ENCODE data around the gene IGDCC3.

The IGDCC3 gene

GRCh38 chr15:65390447-65390846 is 12.6 kb upstream of the IGDCC3 start:
- DNase-seq = no peak

DNA sequence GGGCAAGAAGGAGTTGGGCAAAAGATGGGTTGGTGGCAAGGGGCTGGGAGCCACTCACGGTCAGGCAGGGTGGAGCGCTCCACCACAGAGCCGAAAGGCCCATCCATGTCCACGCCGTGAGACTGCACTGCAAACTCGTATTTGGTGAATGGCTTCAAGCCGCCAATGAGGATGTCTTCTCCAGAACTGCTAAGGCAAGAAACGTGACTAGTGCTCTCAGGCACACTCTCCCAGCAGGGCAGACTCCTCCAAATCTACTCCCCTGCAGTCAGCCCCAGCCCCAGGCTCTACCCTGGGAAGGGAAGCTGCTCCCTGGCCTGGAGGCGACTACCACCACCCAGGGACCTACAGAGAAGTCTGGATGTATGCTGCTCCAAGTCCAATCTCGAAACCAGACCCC is 11.4 kb upstream of the IGDCC3 start:
- H2AFZ ChIP-seq (ENCODE audit: low read depth, low read length) = no peak overlapping the region
- H3K79me2 ChIP-seq (ENCODE audit: insufficient read depth, low read length) = no peaks in the 10 kb centered on the region
- no peaks in the 10 kb centered on the region for H3K9me3 ChIP-seq (ENCODE audit: insufficient read depth, low read length, severe bottlenecking)
- no peak overlapping the region for H3K9ac ChIP-seq (ENCODE audit: low read depth, low read length)
- ATAC-seq (ENCODE audit: insufficient read depth, low read depth) (no peak), DNase-seq (no peak)
- no peak overlapping the region for H3K4me2 ChIP-seq (ENCODE audit: insufficient read depth, low read length)
- no peaks in the 10 kb centered on the region for H3K36me3 ChIP-seq (ENCODE audit: insufficient read depth, low read length)
- peaks cover 23% of the 10 kb centered on the region for H3K27me3 ChIP-seq (ENCODE audit: insufficient read depth, low read length, poor library complexity)
- no peak overlapping the region for H3K4me3 ChIP-seq (ENCODE audit: low read depth in 1 of 2, low read length in 2 of 2)
- H3K27ac ChIP-seq (ENCODE audit: low read length) = no peak overlapping the region
- TF ChIP-seq, protein P1, sequence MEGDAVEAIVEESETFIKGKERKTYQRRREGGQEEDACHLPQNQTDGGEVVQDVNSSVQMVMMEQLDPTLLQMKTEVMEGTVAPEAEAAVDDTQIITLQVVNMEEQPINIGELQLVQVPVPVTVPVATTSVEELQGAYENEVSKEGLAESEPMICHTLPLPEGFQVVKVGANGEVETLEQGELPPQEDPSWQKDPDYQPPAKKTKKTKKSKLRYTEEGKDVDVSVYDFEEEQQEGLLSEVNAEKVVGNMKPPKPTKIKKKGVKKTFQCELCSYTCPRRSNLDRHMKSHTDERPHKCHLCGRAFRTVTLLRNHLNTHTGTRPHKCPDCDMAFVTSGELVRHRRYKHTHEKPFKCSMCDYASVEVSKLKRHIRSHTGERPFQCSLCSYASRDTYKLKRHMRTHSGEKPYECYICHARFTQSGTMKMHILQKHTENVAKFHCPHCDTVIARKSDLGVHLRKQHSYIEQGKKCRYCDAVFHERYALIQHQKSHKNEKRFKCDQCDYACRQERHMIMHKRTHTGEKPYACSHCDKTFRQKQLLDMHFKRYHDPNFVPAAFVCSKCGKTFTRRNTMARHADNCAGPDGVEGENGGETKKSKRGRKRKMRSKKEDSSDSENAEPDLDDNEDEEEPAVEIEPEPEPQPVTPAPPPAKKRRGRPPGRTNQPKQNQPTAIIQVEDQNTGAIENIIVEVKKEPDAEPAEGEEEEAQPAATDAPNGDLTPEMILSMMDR (IDR thresholded peaks at IDR 0.05; ENCODE audit: borderline replicate concordance, extremely low read depth, low read length, poor library complexity, severe bottlenecking) = no peak
- no peak for TF ChIP-seq EZH2 (IDR thresholded peaks at IDR 0.05; ENCODE audit: borderline replicate concordance, low read depth, low read length, severe bottlenecking)
- peaks cover 15% of the 10 kb centered on the region for H3K4me1 ChIP-seq (ENCODE audit: insufficient read depth, low read length)
- no peaks in the 10 kb centered on the region for H4K20me1 ChIP-seq (ENCODE audit: insufficient read depth, low read length)

More at GRCh38 chr15:65390447-65390846, 12.6 kb upstream of the IGDCC3 start:
- no peak for ATAC-seq (ENCODE audit: insufficient read depth, low read depth)
- Histone ChIP-seq H3K9ac (ENCODE audit: low read depth, low read length) (no peak overlapping the region), H2AFZ (ENCODE audit: low read depth, low read length) (no peak overlapping the region), H3K4me2 (ENCODE audit: insufficient read depth, low read length) (no peak overlapping the region), H3K4me1 (ENCODE audit: insufficient read depth, low read length) (peaks cover 4% of the 10 kb centered on the region), H3K27me3 (ENCODE audit: insufficient read depth, low read length, poor library complexity) (peaks cover 23% of the 10 kb centered on the region), H3K79me2 (ENCODE audit: insufficient read depth, low read length) (no peaks in the 10 kb centered on the region), H3K4me3 (ENCODE audit: low read depth in 1 of 2, low read length in 2 of 2) (no peak overlapping the region), H3K27ac (ENCODE audit: low read length) (no peak overlapping the region), H4K20me1 (ENCODE audit: insufficient read depth, low read length) (no peaks in the 10 kb centered on the region), H3K9me3 (ENCODE audit: insufficient read depth, low read length, severe bottlenecking) (no peaks in the 10 kb centered on the region), H3K36me3 (ENCODE audit: insufficient read depth, low read length) (no peaks in the 10 kb centered on the region)
- no peak for TF ChIP-seq EZH2 (IDR thresholded peaks at IDR 0.05; ENCODE audit: borderline replicate concordance, low read depth, low read length, severe bottlenecking)

DNA sequence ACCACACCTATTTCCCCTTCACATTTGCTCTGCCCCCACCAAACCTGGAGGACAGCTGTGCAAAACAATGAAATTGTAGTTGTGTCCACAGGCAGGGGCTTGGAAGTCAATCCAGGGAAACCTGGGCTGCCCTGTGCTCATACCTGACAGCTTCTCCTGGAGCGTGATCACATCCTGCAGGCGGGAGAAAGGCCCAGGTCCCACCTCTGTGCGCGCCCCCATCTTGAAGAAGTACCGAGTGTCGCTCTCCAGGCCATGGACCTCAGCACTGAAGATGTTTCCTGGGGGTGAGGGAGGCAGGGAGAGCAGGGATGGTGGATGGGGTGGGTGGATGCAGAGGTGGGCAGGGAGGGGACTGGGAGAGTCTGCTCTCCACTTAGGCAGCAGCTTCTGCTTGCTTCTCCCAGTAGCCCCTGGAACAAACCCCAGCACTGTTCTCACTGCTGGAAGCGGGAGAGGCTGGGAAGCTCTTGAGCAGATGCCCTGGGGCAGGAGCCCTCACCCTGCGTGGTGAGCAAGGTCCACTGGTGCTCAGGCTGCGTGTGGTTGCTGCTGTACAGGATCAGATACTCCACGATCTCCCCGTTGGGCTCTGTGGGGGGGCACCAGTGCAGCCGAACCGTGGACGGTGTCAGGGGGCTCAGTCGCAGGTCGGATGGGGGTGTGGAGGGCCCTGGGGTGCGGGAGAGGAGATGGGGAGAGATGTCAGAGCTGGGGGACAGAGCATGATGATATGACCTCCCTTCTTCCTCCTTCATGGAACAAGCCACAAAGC is 10.7 kb upstream of the IGDCC3 start:
- Histone ChIP-seq H2AFZ (ENCODE audit: low read depth, low read length) (no peak overlapping the region), H3K9me3 (ENCODE audit: insufficient read depth, low read length, severe bottlenecking) (no peaks in the 10 kb centered on the region), H3K27me3 (ENCODE audit: insufficient read depth, low read length, poor library complexity) (peaks cover 24% of the 10 kb centered on the region), H3K9ac (ENCODE audit: low read depth, low read length) (no peak overlapping the region), H3K4me3 (ENCODE audit: low read depth in 1 of 2, low read length in 2 of 2) (no peak overlapping the region), H3K4me2 (ENCODE audit: insufficient read depth, low read length) (no peak overlapping the region), H3K36me3 (ENCODE audit: insufficient read depth, low read length) (no peaks in the 10 kb centered on the region), H3K79me2 (ENCODE audit: insufficient read depth, low read length) (no peaks in the 10 kb centered on the region), H3K27ac (ENCODE audit: low read length) (no peak overlapping the region), H4K20me1 (ENCODE audit: insufficient read depth, low read length) (no peaks in the 10 kb centered on the region), H3K4me1 (ENCODE audit: insufficient read depth, low read length) (peaks cover 15% of the 10 kb centered on the region)
- TF ChIP-seq EZH2 (IDR thresholded peaks at IDR 0.05; ENCODE audit: borderline replicate concordance, low read depth, low read length, severe bottlenecking) = no peak
- TF ChIP-seq, protein P1 (IDR thresholded peaks at IDR 0.05; ENCODE audit: borderline replicate concordance, extremely low read depth, low read length, poor library complexity, severe bottlenecking) = no peak
- DNase-seq = no peak
- ATAC-seq (ENCODE audit: insufficient read depth, low read depth) = no peak

DNA sequence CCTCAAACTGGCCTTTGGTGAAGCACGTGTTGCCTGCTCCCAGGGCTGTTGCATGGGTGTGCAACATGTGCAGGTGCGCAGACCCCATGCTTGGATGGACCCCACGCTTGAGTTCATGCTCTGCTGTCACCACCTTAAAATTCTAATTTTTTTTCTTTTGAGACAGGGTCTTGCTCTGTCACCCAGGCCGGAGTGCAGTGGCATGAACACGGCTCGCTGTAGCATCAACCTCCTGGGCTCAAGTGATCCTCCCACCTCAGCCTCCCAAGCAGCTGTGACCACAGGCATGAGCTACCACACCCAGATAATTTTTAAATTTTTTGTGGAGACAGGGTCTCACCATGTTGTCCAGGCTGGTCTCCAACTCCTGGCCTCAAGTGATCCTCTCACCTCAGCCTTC is 9.1 kb upstream of the IGDCC3 start:
- Histone ChIP-seq H4K20me1 (ENCODE audit: insufficient read depth, low read length) (no peaks in the 10 kb centered on the region), H3K4me1 (ENCODE audit: insufficient read depth, low read length) (peaks cover 15% of the 10 kb centered on the region), H2AFZ (ENCODE audit: low read depth, low read length) (no peak overlapping the region), H3K4me3 (ENCODE audit: low read depth in 1 of 2, low read length in 2 of 2) (no peak overlapping the region), H3K27me3 (ENCODE audit: insufficient read depth, low read length, poor library complexity) (peaks cover 20% of the 10 kb centered on the region), H3K36me3 (ENCODE audit: insufficient read depth, low read length) (no peaks in the 10 kb centered on the region), H3K9ac (ENCODE audit: low read depth, low read length) (no peak overlapping the region), H3K9me3 (ENCODE audit: insufficient read depth, low read length, severe bottlenecking) (no peaks in the 10 kb centered on the region), H3K79me2 (ENCODE audit: insufficient read depth, low read length) (no peaks in the 10 kb centered on the region), H3K4me2 (ENCODE audit: insufficient read depth, low read length) (no peak overlapping the region), H3K27ac (ENCODE audit: low read length) (no peak overlapping the region)
- no peak for DNase-seq
- TF ChIP-seq, protein P1 (IDR thresholded peaks at IDR 0.05; ENCODE audit: borderline replicate concordance, extremely low read depth, low read length, poor library complexity, severe bottlenecking) = no peak
- no peak for TF ChIP-seq EZH2 (IDR thresholded peaks at IDR 0.05; ENCODE audit: borderline replicate concordance, low read depth, low read length, severe bottlenecking)
- no peak for ATAC-seq (ENCODE audit: insufficient read depth, low read depth)
